SK-N-SH (cell line): ENCODE measurements around the gene ITFG1. TPM values are rescaled to one million over a fixed set of nuclear protein-coding genes. Genes with fewer than 3 reads are reported as not detected.

Source experiments
- CTCF ChIA-PET: fragments of 300-600, 350-600 bp; formaldehyde crosslinking; extraction: SDS; loops from one replicate; lab custom pipeline; 2021; lab: Yijun Ruan, JAX
- POLR2A ChIA-PET: fragments of 350-600 bp; sonication (Branson Sonifier 250); formaldehyde crosslinking; extraction: SDS; loops from one replicate; lab custom pipeline; 2020; ENCODE audit warnings: antibody characterized with exemption, inconsistent platforms; lab: Yijun Ruan, JAX
- DNase-seq: peaks from one replicate; pipeline ENCODE4 v3.0.0; 2012
- H2AFZ ChIP-seq: fragments of 200-600 bp; sonication (generic); 2 replicates; pipeline ENCODE4 v1.8.1; 2016; ENCODE audit warnings: antibody characterized with exemption, mild to moderate bottlenecking, low read depth
- H3F3A ChIP-seq: fragments of 200-600 bp; sonication (generic); replicated peaks from 2 replicates; pipeline ENCODE3; 2016; ENCODE audit warnings: antibody characterized with exemption, mild to moderate bottlenecking; ENCODE audit not compliant: insufficient read depth
- H3K27ac ChIP-seq, 2 experiments: fragments of 200-500 bp in 1 of 2; fragments of 200-600 bp in 1 of 2; sonication (Bioruptor generic) in 1 of 2; sonication (generic), shearing (Covaris generic) in 1 of 2; 2 replicates each; pipeline versions ENCODE4 v1.5.1 to v1.6.1; 2014 to 2016; ENCODE audit warnings: low read depth in 2 of 2, inconsistent platforms in 1 of 2, low read length in 1 of 2, mild to moderate bottlenecking in 1 of 2, mixed read lengths in 1 of 2
- H3K27me3 ChIP-seq: fragments of 200-600 bp; sonication (generic), shearing (Covaris generic); 2 replicates; pipeline ENCODE4 v1.6.1; 2016; ENCODE audit warnings: mixed run types; ENCODE audit not compliant: insufficient read depth
- H3K36me3 ChIP-seq, 2 experiments: fragments of 200-500 bp in 1 of 2; fragments of 200-600 bp in 1 of 2; sonication (Bioruptor generic) in 1 of 2; sonication (generic) in 1 of 2; replicated peaks in 1 of 2; 2 replicates each; pipeline versions ENCODE3 to v1.5.1; 2014 to 2016; ENCODE audit warnings: low read length in 1 of 2, mild to moderate bottlenecking in 1 of 2; ENCODE audit not compliant: insufficient read depth in 2 of 2, control insufficient read depth in 1 of 2
- H3K4me1 ChIP-seq, 2 experiments: fragments of 200-500 bp in 1 of 2; fragments of 200-600 bp in 1 of 2; sonication (Bioruptor generic) in 1 of 2; sonication (generic), shearing (Covaris generic) in 1 of 2; 2 replicates each; pipeline versions ENCODE4 v1.5.1 to v1.6.1; 2014 to 2016; ENCODE audit warnings: low read depth in 1 of 2, low read length in 1 of 2, mixed run types in 1 of 2; ENCODE audit not compliant: insufficient read depth in 2 of 2, control insufficient read depth in 1 of 2
- H3K4me2 ChIP-seq: fragments of 200-600 bp; sonication (generic), shearing (Covaris generic); 2 replicates; pipeline ENCODE4 v1.6.1; 2017; ENCODE audit warnings: mixed run types
- H3K4me3 ChIP-seq, 2 experiments: fragments of 200-500 bp in 1 of 2; fragments of 200-600 bp in 1 of 2; sonication (Bioruptor generic) in 1 of 2; sonication (generic), shearing (Covaris generic) in 1 of 2; 2 replicates each; pipeline versions ENCODE4 v1.5.1 to v1.8.1; 2014 to 2016; ENCODE audit warnings: low read depth in 2 of 2, inconsistent platforms in 1 of 2, low read length in 1 of 2, mild to moderate bottlenecking in 1 of 2, mixed read lengths in 1 of 2, moderate library complexity in 1 of 2
- H3K79me2 ChIP-seq: fragments of 200-600 bp; sonication (generic); 2 replicates; pipeline ENCODE4 v1.8.1; 2017; ENCODE audit warnings: mild to moderate bottlenecking; ENCODE audit not compliant: insufficient read depth
- H3K9ac ChIP-seq: fragments of 200-600 bp; sonication (generic); 2 replicates; pipeline ENCODE4 v1.6.1; 2017; ENCODE audit warnings: mixed run types
- H3K9me2 ChIP-seq: fragments of 200-600 bp; sonication (generic); 2 replicates; pipeline ENCODE4 v1.6.1; 2017; ENCODE audit warnings: mixed run types
- H3K9me3 ChIP-seq: fragments of 200-600 bp; sonication (generic); 2 replicates; pipeline ENCODE4 v1.6.1; 2017; ENCODE audit warnings: mixed run types, mild to moderate bottlenecking, moderate library complexity
- H4K20me1 ChIP-seq: fragments of 200-600 bp; sonication (generic); 2 replicates; pipeline ENCODE4 v1.6.1; 2017; ENCODE audit warnings: mild to moderate bottlenecking, mixed run types; ENCODE audit not compliant: insufficient read depth
- CHD2 ChIP-seq: fragments of 150-350 bp; IDR thresholded peaks from 2 replicates; pipeline ENCODE4 v1.6.1; 2018; ENCODE audit warnings: low read length; ENCODE audit not compliant: partially characterized antibody
- EP300 ChIP-seq, 2 experiments: IDR thresholded peaks; 2 replicates each; pipeline versions ENCODE4 v1.4.0 to v1.6.1; 2012; ENCODE audit warnings: borderline replicate concordance in 1 of 2, low read depth in 1 of 2, low read length in 1 of 2
- FOSL2 ChIP-seq: IDR thresholded peaks from 2 replicates; pipeline ENCODE4 v1.4.0; 2012; ENCODE audit warnings: low read depth, mild to moderate bottlenecking, moderate library complexity, borderline replicate concordance
- FOXJ3 ChIP-seq: sonication (generic); formaldehyde crosslinking; IDR thresholded peaks from 2 replicates; pipeline ENCODE4 v1.5.1; 2020; ENCODE audit warnings: mild to moderate bottlenecking, missing genetic modification reagents
- FOXM1 ChIP-seq: IDR thresholded peaks from 2 replicates; pipeline ENCODE4 v1.4.0; 2012; ENCODE audit warnings: low read depth, mild to moderate bottlenecking
- GATA2 ChIP-seq: sonication (generic); formaldehyde crosslinking; IDR thresholded peaks from 2 replicates; pipeline ENCODE4 v1.5.0; 2020; ENCODE audit warnings: mild to moderate bottlenecking, missing genetic modification reagents
- IRF3 ChIP-seq: fragments of 150-350 bp; IDR thresholded peaks from 2 replicates; pipeline ENCODE4 v1.6.1; 2016; ENCODE audit warnings: mild to moderate bottlenecking, low read depth, low read length
- JUND ChIP-seq: IDR thresholded peaks from 2 replicates; pipeline ENCODE4 v1.4.0; 2012
- MEF2A ChIP-seq: IDR thresholded peaks from 2 replicates; pipeline ENCODE4 v1.4.0; 2012; ENCODE audit warnings: low read depth, borderline replicate concordance
- MXI1 ChIP-seq: IDR thresholded peaks from 2 replicates; pipeline ENCODE4 v1.6.1; 2012; ENCODE audit warnings: mild to moderate bottlenecking, low read depth, low read length, improper control_type of control experiment
- PBX3 ChIP-seq: IDR thresholded peaks from 2 replicates; pipeline ENCODE4; 2012
- POLR2AphosphoS5 ChIP-seq: IDR thresholded peaks from 2 replicates; pipeline ENCODE4 v1.6.1; 2012; ENCODE audit warnings: low read depth, low read length
- RFX5 ChIP-seq: IDR thresholded peaks from 2 replicates; pipeline ENCODE4 v1.6.1; 2012; ENCODE audit warnings: mild to moderate bottlenecking, improper control_type of control experiment, low read length
- RXRA ChIP-seq: IDR thresholded peaks from 2 replicates; pipeline ENCODE4 v1.4.0; 2012; ENCODE audit warnings: low read depth, mild to moderate bottlenecking, borderline replicate concordance
- USF1 ChIP-seq: IDR thresholded peaks from 2 replicates; pipeline ENCODE4 v1.4.0; 2012; ENCODE audit warnings: low read depth, borderline replicate concordance
- YY1 ChIP-seq: IDR thresholded peaks from 2 replicates; pipeline ENCODE4 v1.4.0; 2012; ENCODE audit warnings: low read depth, mild to moderate bottlenecking
- WGBS: methylation state at CpG from one replicate; pipeline ENCODE4 v1.1.6; 2017; ENCODE audit warnings: low lambda C conversion rate; 5-methylcytosine and 5-hydroxymethylcytosine counted together
- polyA plus RNA-seq, 3 experiments: library from polyadenylated mRNA; depleted of rRNA; stranded (reverse); fragments of >200 nt; gene quantifications; 2 replicates each; pipeline ENCODE4 v1.2.3, GENCODE V29; 2012
- TF ChIP-seq, protein P1 (sequence below): IDR thresholded peaks from 2 replicates; pipeline ENCODE4 v1.4.0; 2012; ENCODE audit warnings: low read depth, borderline replicate concordance

ITFG1 gene
- polyA plus RNA-seq, 1 of the 3 experiments (the other 2 are of a cell fraction): 48.6 TPM

DNA sequence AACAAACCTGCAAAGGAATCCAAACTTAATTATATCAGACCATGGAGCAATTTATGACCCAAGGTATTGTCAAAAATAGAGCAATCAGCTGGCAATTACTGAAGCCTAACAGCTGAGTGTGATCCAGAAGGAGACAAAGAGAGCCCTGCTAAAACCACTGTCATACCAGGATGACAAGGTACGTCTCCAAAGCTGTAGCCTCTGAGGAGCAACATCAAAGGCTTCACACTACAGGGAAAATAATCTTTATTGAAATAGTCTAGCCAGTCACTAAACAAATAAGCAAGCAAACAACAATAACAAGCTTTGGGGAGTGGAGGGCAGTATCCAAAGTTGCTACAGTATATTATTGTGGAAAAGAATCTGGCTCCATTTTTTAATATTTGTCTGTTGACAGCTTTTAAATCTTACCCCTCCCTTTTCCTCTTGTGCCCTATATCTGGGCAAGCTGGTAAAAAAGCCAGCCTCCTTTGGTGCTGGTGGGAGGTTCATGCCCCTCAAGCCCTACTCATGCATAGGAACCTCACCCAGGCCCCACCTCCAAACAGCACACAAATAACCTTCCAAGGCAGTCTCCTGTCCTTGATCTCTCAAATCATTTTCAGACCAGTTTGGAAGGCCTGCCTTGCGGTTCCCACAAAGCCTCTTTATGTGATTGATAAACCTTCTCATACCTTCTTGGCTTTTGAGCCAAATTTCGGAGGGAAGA is 73.7 kb downstream of the ITFG1 start:
- Histone ChIP-seq H3K27ac (no peak overlapping the region), H4K20me1 (no peaks in the 10 kb centered on the region), H3K4me1 (no peaks in the 10 kb centered on the region; a peak in 1 of 4 replicates), H3K79me2 (no peaks in the 10 kb centered on the region), H3K4me2 (no peak overlapping the region), H3K27me3 (no peaks in the 10 kb centered on the region), H3K4me3 (no peak overlapping the region), H3K9me3 (no peaks in the 10 kb centered on the region), H3K36me3 (no peaks in the 10 kb centered on the region), H2AFZ (no peak overlapping the region), H3F3A (no peaks in the 10 kb centered on the region), H3K9me2 (no peaks in the 10 kb centered on the region), H3K9ac (no peak overlapping the region)
- CTCF ChIA-PET: interaction anchor here (0.5 to 0.9 kb wide), 2 partner anchors 11 to 14 kb away, joined by 3 read pairs; no protein-coding TSS in a partner anchor
- no peak for TF ChIP-seq RFX5
- no peak for TF ChIP-seq USF1
- TF ChIP-seq, protein P1, sequence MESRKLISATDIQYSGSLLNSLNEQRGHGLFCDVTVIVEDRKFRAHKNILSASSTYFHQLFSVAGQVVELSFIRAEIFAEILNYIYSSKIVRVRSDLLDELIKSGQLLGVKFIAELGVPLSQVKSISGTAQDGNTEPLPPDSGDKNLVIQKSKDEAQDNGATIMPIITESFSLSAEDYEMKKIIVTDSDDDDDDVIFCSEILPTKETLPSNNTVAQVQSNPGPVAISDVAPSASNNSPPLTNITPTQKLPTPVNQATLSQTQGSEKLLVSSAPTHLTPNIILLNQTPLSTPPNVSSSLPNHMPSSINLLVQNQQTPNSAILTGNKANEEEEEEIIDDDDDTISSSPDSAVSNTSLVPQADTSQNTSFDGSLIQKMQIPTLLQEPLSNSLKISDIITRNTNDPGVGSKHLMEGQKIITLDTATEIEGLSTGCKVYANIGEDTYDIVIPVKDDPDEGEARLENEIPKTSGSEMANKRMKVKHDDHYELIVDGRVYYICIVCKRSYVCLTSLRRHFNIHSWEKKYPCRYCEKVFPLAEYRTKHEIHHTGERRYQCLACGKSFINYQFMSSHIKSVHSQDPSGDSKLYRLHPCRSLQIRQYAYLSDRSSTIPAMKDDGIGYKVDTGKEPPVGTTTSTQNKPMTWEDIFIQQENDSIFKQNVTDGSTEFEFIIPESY: no peak
- TF ChIP-seq MXI1: no peak
- no peak for TF ChIP-seq FOXJ3 (CRISPR knock-in tag)
- TF ChIP-seq MEF2A: no peak
- TF ChIP-seq FOXM1: no peak
- no peak for TF ChIP-seq RXRA
- TF ChIP-seq PBX3: no peak
- no peak for TF ChIP-seq YY1
- no peak for TF ChIP-seq POLR2AphosphoS5
- TF ChIP-seq FOSL2: no peak
- no peak for TF ChIP-seq CHD2
- TF ChIP-seq EP300 (IDR thresholded peaks at IDR 0.05; ENCODE audit: borderline replicate concordance in 1 of 2, low read depth in 1 of 2, low read length in 1 of 2): no peak
- no peak for DNase-seq
- POLR2A ChIA-PET: no interaction called here
- 95% methylated on average over 3 of the region's 3 CpGs for WGBS

DNA sequence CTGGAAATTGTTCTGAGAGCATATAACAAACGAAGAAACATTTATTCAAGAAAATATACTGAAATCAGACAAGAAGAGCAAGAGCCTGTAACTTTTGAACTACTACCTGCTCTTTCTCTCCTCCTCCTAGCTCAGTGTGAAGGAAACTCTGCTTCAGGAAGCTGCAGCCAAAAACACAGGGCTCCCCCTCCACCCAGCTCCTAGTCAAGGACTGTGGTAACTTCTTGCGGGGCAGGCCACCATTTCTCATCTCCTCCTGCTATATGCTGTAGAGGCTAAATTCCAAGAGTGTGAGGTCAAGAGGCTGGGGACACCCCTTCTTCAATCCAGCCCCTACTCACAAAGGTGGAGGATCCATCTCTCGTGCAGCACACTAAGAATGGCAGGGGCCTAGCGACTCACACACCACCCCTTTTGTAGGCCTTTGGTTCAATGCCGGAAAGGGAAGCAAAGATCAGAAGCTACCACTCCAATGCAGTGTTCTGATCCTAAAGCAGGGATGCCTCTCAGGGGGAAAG is 74.6 kb downstream of the ITFG1 start:
- POLR2A ChIA-PET: no interaction called here
- no peak for DNase-seq
- H3K9me2 ChIP-seq: no peaks in the 10 kb centered on the region

More for the DNA sequence above, 74.6 kb downstream of the ITFG1 start:
- Histone ChIP-seq H3K4me2 (no peak overlapping the region), H3K9ac (no peak overlapping the region), H3K27me3 (no peaks in the 10 kb centered on the region), H3K27ac (no peak overlapping the region), H3F3A (no peaks in the 10 kb centered on the region), H2AFZ (no peak overlapping the region), H3K9me3 (no peaks in the 10 kb centered on the region), H3K36me3 (no peaks in the 10 kb centered on the region), H3K4me1 (no peaks in the 10 kb centered on the region; a peak in 1 of 4 replicates), H3K4me3 (no peak overlapping the region), H3K79me2 (no peaks in the 10 kb centered on the region), H4K20me1 (no peaks in the 10 kb centered on the region)
- WGBS: 100% methylated on average over 5 of the region's 5 CpGs
- CTCF ChIA-PET: interaction anchor here (0.9 kb wide), 1 partner anchor 13 kb away, joined by 3 read pairs; no protein-coding TSS in a partner anchor
- TF ChIP-seq IRF3 (no peak), YY1 (no peak), JUND (no peak), EP300 (IDR thresholded peaks at IDR 0.05; ENCODE audit: borderline replicate concordance in 1 of 2, low read depth in 1 of 2, low read length in 1 of 2) (no peak), GATA2 (CRISPR knock-in tag) (no peak), FOXM1 (no peak)
- TF ChIP-seq, all 33 proteins: peak for 0
